Measurements from ENCODE around the gene MT1B. TPM values are rescaled to one million over a fixed set of nuclear protein-coding genes. Genes with fewer than 3 reads are reported as not detected.

The MT1B gene
- total and polyA plus RNA-seq, 7 experiments from 2014 or later: not detected

- no peak for DNase-seq
- Mint-ChIP-seq H3K27me3 (peaks cover 0 to 5% (median 0%) of the 10 kb centered on the region in 5 donors), H3K36me3 (peaks cover 0 to 4% (median 0%) of the 10 kb centered on the region in 5 donors), H3K4me3 (no peak overlapping the region), H3K4me1 (peaks cover 0 to 10% (median 9%) of the 10 kb centered on the region in 7 donors), H3K9me3 (peaks cover 0 to 18% (median 0%) of the 10 kb centered on the region in 11 donors), H3K27ac (peak overlapping the region in 2 of 9 donors; percentile 46 to 51)
- intact Hi-C loops (cut with micrococcal nuclease): no loop called here
- CTCF ChIA-PET: interaction anchor here (1.2 kb wide), 1 partner anchor 121 kb away, joined by 6 read pairs; no protein-coding TSS in a partner anchor
- H3K36me3 ChIP-seq (ENCODE audit: control insufficient read depth in 2 of 3, insufficient read depth in 3 of 3, low read length in 3 of 3): no peaks in the 10 kb centered on the region
- no peak overlapping the region for H3K4me3 ChIP-seq (ENCODE audit: low read length)
- no peaks in the 10 kb centered on the region for H3K9me3 ChIP-seq (ENCODE audit: control insufficient read depth in 2 of 3, low read length in 3 of 3)
- no peak overlapping the region for H3K27ac ChIP-seq (ENCODE audit: low read depth, low read length)
- no peak for ATAC-seq
- H3K27me3 ChIP-seq (ENCODE audit: control insufficient read depth in 2 of 2, insufficient read depth in 2 of 2, low read length in 2 of 2): no peaks in the 10 kb centered on the region
- POLR2A ChIA-PET: interaction anchor here (0.6 to 1.6 kb wide), 3 partner anchors 15 to 25 kb away, joined by 3 to 8 read pairs (median 5); partner anchors contain the start of gene MT1X
- H3K4me1 ChIP-seq (ENCODE audit: control insufficient read depth in 2 of 2, insufficient read depth in 2 of 2, low read length in 2 of 2): peaks cover 0 to 5% of the 10 kb centered on the region in 2 donors
Observed at GRCh38 chr16:56697456-56698155, 45.9 kb downstream of the MT1B start.

- no peak for ATAC-seq
Observed at GRCh38 chr16:56700195-56700594, 48.5 kb downstream of the MT1B start.

GRCh38 chr16:56700631-56701030, 48.9 kb downstream of the MT1B start:
- Histone ChIP-seq H3K36me3 (ENCODE audit: control insufficient read depth in 2 of 3, insufficient read depth in 3 of 3, low read length in 3 of 3) (no peaks in the 10 kb centered on the region), H3K4me3 (ENCODE audit: low read length) (no peak overlapping the region), H3K4me1 (ENCODE audit: control insufficient read depth in 2 of 2, insufficient read depth in 2 of 2, low read length in 2 of 2) (peaks cover 0 to 5% of the 10 kb centered on the region in 2 donors), H3K27ac (ENCODE audit: low read depth, low read length) (no peak overlapping the region), H3K9me3 (ENCODE audit: control insufficient read depth in 2 of 3, low read length in 3 of 3) (no peaks in the 10 kb centered on the region), H3K27me3 (ENCODE audit: control insufficient read depth in 2 of 2, insufficient read depth in 2 of 2, low read length in 2 of 2) (no peaks in the 10 kb centered on the region)
- ChIA-PET POLR2A (interaction anchor here (0.6 to 3.7 kb wide), 4 partner anchors 16 to 181 kb away, joined by 3 to 16 read pairs (median 3); partner anchors contain the start of gene BBS2), CTCF (interaction anchor here (0.7 to 5.0 kb wide), 15 partner anchors 17 to 267 kb away, joined by 3 to 86 read pairs (median 6); partner anchors contain the start of gene MT1X)
- ATAC-seq (no peak), DNase-seq (no peak)
- H3K4me3 Mint-ChIP-seq: no peak overlapping the region
- H3K4me1 Mint-ChIP-seq: peaks cover 0 to 10% (median 9%) of the 10 kb centered on the region in 7 donors
- H3K27ac Mint-ChIP-seq: no peak overlapping the region
- peaks cover 0 to 3% (median 0%) of the 10 kb centered on the region in 5 donors for H3K27me3 Mint-ChIP-seq
- peaks cover 0 to 18% (median 0%) of the 10 kb centered on the region in 11 donors for H3K9me3 Mint-ChIP-seq
- intact Hi-C loops (cut with micrococcal nuclease): loop anchor here in 1 of 2 donors (10.0 kb wide), 1 partner anchor 276 kb away; the partner anchor contains the start of gene AMFR
- peaks cover 0 to 4% (median 0%) of the 10 kb centered on the region in 5 donors for H3K36me3 Mint-ChIP-seq

More at GRCh38 chr16:56700195-56700594, 48.5 kb downstream of the MT1B start:
- peak overlapping the region in 2 of 9 donors; percentile 45 to 76 for H3K27ac Mint-ChIP-seq
- Histone ChIP-seq H3K27me3 (ENCODE audit: control insufficient read depth in 2 of 2, insufficient read depth in 2 of 2, low read length in 2 of 2) (no peaks in the 10 kb centered on the region), H3K4me1 (ENCODE audit: control insufficient read depth in 2 of 2, insufficient read depth in 2 of 2, low read length in 2 of 2) (peaks cover 0 to 5% of the 10 kb centered on the region in 2 donors), H3K36me3 (ENCODE audit: control insufficient read depth in 2 of 3, insufficient read depth in 3 of 3, low read length in 3 of 3) (no peaks in the 10 kb centered on the region), H3K27ac (ENCODE audit: low read depth, low read length) (no peak overlapping the region), H3K9me3 (ENCODE audit: control insufficient read depth in 2 of 3, low read length in 3 of 3) (no peaks in the 10 kb centered on the region), H3K4me3 (ENCODE audit: low read length) (no peak overlapping the region)
- peaks cover 0 to 18% (median 0%) of the 10 kb centered on the region in 11 donors for H3K9me3 Mint-ChIP-seq
- intact Hi-C loops (cut with micrococcal nuclease): loop anchor here in 1 of 2 donors (10.0 kb wide), 1 partner anchor 275 kb away; the partner anchor contains the start of gene AMFR
- peaks cover 0 to 4% (median 0%) of the 10 kb centered on the region in 5 donors for H3K36me3 Mint-ChIP-seq
- H3K4me3 Mint-ChIP-seq: no peak overlapping the region
- CTCF ChIA-PET: interaction anchor here (0.8 to 5.0 kb wide), 9 partner anchors 17 to 186 kb away, joined by 3 to 86 read pairs (median 5); partner anchors contain the start of gene MT1X
- DNase-seq: no peak
- H3K4me1 Mint-ChIP-seq: peaks cover 0 to 10% (median 9%) of the 10 kb centered on the region in 7 donors
- POLR2A ChIA-PET: interaction anchor here (0.6 to 3.7 kb wide), 3 partner anchors 16 to 95 kb away, joined by 3 to 16 read pairs (median 3); no protein-coding TSS in a partner anchor
- H3K27me3 Mint-ChIP-seq: peaks cover 0 to 3% (median 0%) of the 10 kb centered on the region in 5 donors

GRCh38 chr16:56701534-56701933, 49.8 kb downstream of the MT1B start:
- Histone ChIP-seq H3K27ac (ENCODE audit: low read depth, low read length) (peak overlapping the region; percentile 30), H3K36me3 (ENCODE audit: control insufficient read depth in 2 of 3, insufficient read depth in 3 of 3, low read length in 3 of 3) (no peaks in the 10 kb centered on the region), H3K27me3 (ENCODE audit: control insufficient read depth in 2 of 2, insufficient read depth in 2 of 2, low read length in 2 of 2) (no peaks in the 10 kb centered on the region), H3K4me3 (ENCODE audit: low read length) (no peak overlapping the region), H3K9me3 (ENCODE audit: control insufficient read depth in 2 of 3, low read length in 3 of 3) (no peaks in the 10 kb centered on the region), H3K4me1 (ENCODE audit: control insufficient read depth in 2 of 2, insufficient read depth in 2 of 2, low read length in 2 of 2) (peaks cover 0 to 5% of the 10 kb centered on the region in 2 donors)
- Mint-ChIP-seq H3K36me3 (peaks cover 0 to 4% (median 0%) of the 10 kb centered on the region in 5 donors), H3K27me3 (no peaks in the 10 kb centered on the region), H3K4me1 (peaks cover 0 to 10% (median 9%) of the 10 kb centered on the region in 7 donors), H3K4me3 (no peak overlapping the region), H3K9me3 (peaks cover 0 to 16% (median 0%) of the 10 kb centered on the region in 11 donors), H3K27ac (peak overlapping the region in 8 of 9 donors; percentile 5 to 82 (median 43))
- POLR2A ChIA-PET: interaction anchor here (0.5 to 3.7 kb wide), 11 partner anchors 19 to 182 kb away, joined by 3 to 17 read pairs (median 5); partner anchors contain the start of genes BBS2, MT1X and NUP93
- intact Hi-C loops (cut with micrococcal nuclease): loop anchor here in 1 of 2 donors (10.0 kb wide), 1 partner anchor 277 kb away; the partner anchor contains the start of gene AMFR
- no peak for DNase-seq
- ATAC-seq: no peak
- CTCF ChIA-PET: interaction anchor here (0.6 to 5.0 kb wide), 37 partner anchors 8 to 383 kb away, joined by 3 to 86 read pairs (median 4); partner anchors contain the start of genes BBS2, MT1H, MT1X and MT2A

Other genes with a start within 250 kb of the MT1B start
- 10 to 100 TPM; 45.5 to 83.3 (median 62.0) TPM for gene AMFR, start 226.3 kb upstream of the MT1B start, total RNA-seq
- gene AMFR, start 226.3 kb upstream of the MT1B start, polyA plus RNA-seq: 10 to 100 TPM; 35.7 to 37.2 TPM
- gene NUDT21, start 200.6 kb upstream of the MT1B start, total RNA-seq: 100 to 1,000 TPM in 2 of 5 experiments, 10 to 100 TPM in 3; 74.0 to 191 (median 97.5) TPM
- 10 to 100 TPM; 63.9 to 65.6 TPM for gene NUDT21, start 200.6 kb upstream of the MT1B start, polyA plus RNA-seq
- gene OGFOD1, start 200.3 kb upstream of the MT1B start, total RNA-seq: 10 to 100 TPM; 23.8 to 51.8 (median 42.1) TPM
- gene OGFOD1, start 200.3 kb upstream of the MT1B start, polyA plus RNA-seq: 100 to 1,000 TPM in 1 of 2 donors, 10 to 100 TPM in 1; 98.5 to 106 TPM
- 100 to 1,000 TPM in 2 of 5 experiments, 10 to 100 TPM in 3; 14.7 to 130 (median 84.0) TPM for gene BBS2, start 131.9 kb upstream of the MT1B start, total RNA-seq
- 10 to 100 TPM; 43.1 to 55.4 TPM for gene BBS2, start 131.9 kb upstream of the MT1B start, polyA plus RNA-seq
- gene MT4, start 86.8 kb upstream of the MT1B start, total RNA-seq: not detected
- not detected for gene MT4, start 86.8 kb upstream of the MT1B start, polyA plus RNA-seq
- gene MT3, start 62.4 kb upstream of the MT1B start, total RNA-seq: 1 to 10 TPM in 2 of 5 experiments, under 1 TPM in 1, not detected in 2; 0.76 to 4.0 (median 1.5) TPM
- gene MT3, start 62.4 kb upstream of the MT1B start, polyA plus RNA-seq: 1 to 10 TPM; 3.8 to 4.5 TPM
- gene MT2A, start 43.3 kb upstream of the MT1B start, total RNA-seq: 100 to 1,000 TPM in 1 of 5 experiments, 10 to 100 TPM in 4; 15.0 to 435 (median 32.8) TPM
- gene MT2A, start 43.3 kb upstream of the MT1B start, polyA plus RNA-seq: 100 to 1,000 TPM; 113 to 168 TPM
- gene MT1E, start 26.1 kb upstream of the MT1B start, total RNA-seq: 100 to 1,000 TPM in 1 of 5 experiments, 1 to 10 TPM in 1, under 1 TPM in 2, not detected in 1; 0.45 to 166 (median 2.5) TPM
- gene MT1E, start 26.1 kb upstream of the MT1B start, polyA plus RNA-seq: 1 to 10 TPM; 3.5 to 5.2 TPM
- not detected for gene MT1M, start 19.2 kb upstream of the MT1B start, total RNA-seq
- gene MT1M, start 19.2 kb upstream of the MT1B start, polyA plus RNA-seq: not detected
- gene MT1A, start 13.2 kb upstream of the MT1B start, total RNA-seq: under 1 TPM in 1 of 5 experiments, not detected in 4; 0.92 TPM
- not detected for gene MT1A, start 13.2 kb upstream of the MT1B start, polyA plus RNA-seq
- gene MT1F, start 6.1 kb downstream of the MT1B start, total RNA-seq: 10 to 100 TPM in 1 of 5 experiments, 1 to 10 TPM in 4; 5.6 to 20.6 (median 8.7) TPM
- gene MT1F, start 6.1 kb downstream of the MT1B start, polyA plus RNA-seq: 10 to 100 TPM; 22.1 to 42.4 TPM
- gene MT1G, start 16.2 kb downstream of the MT1B start, total RNA-seq: 10 to 100 TPM in 1 of 5 experiments, 1 to 10 TPM in 1, not detected in 3; 1.2 to 36.1 TPM
- not detected for gene MT1G, start 16.2 kb downstream of the MT1B start, polyA plus RNA-seq
- gene MT1H, start 17.9 kb downstream of the MT1B start, total RNA-seq: 1 to 10 TPM in 1 of 5 experiments, not detected in 4; 1.6 TPM
- gene MT1H, start 17.9 kb downstream of the MT1B start, polyA plus RNA-seq: not detected
- 10 to 100 TPM; 15.0 to 70.7 (median 25.9) TPM for gene MT1X, start 30.6 kb downstream of the MT1B start, total RNA-seq
- 100 to 1,000 TPM; 133 to 157 TPM for gene MT1X, start 30.6 kb downstream of the MT1B start, polyA plus RNA-seq
- gene NUP93, start 78.2 kb downstream of the MT1B start, total RNA-seq: 10 to 100 TPM; 53.0 to 90.5 (median 58.3) TPM
- 10 to 100 TPM; 64.5 to 83.2 TPM for gene NUP93, start 78.2 kb downstream of the MT1B start, polyA plus RNA-seq
- gene SLC12A3, start 213.3 kb downstream of the MT1B start, total RNA-seq: under 1 TPM in 2 of 5 experiments, not detected in 3; 0.08 to 0.49 TPM
- not detected for gene SLC12A3, start 213.3 kb downstream of the MT1B start, polyA plus RNA-seq